ENCODE measurements around the gene CCDC191.

The CCDC191 gene

DNA sequence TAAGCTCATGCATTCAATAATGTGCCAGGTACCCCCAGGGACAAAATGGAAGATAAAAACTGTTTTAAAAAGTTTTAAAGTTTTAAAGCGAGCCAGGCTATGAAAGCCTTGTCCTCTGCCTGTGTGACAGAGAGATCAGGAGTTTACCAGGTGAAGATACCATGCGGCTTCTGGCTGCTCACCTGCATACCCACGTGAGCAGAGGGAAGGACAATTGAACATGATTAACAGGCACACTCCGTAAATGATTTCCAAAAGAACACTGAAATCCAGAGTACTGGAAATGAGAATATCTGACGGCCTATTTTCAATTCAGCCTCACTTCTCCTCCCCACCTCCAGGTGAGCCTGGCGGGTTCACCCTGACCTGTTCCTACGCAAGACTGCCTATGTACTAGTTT, 42.1 kb downstream of the CCDC191 start:
- no peak overlapping the region for H3K27ac ChIP-seq
- no peak for TF ChIP-seq ZFX (IDR thresholded peaks at IDR 0.05; ENCODE audit: borderline replicate concordance)
- no peak for TF ChIP-seq CTCF (IDR thresholded peaks at IDR 0.05)

GRCh38 chr3:114011059-114011797, 45.1 kb downstream of the CCDC191 start:
- TF ChIP-seq CTCF (IDR thresholded peaks at IDR 0.05) (no peak), ZFX (IDR thresholded peaks at IDR 0.05; ENCODE audit: borderline replicate concordance) (no peak)
- H3K27ac ChIP-seq = no peak overlapping the region

- TF ChIP-seq CTCF (IDR thresholded peaks at IDR 0.05) (no peak), ZFX (IDR thresholded peaks at IDR 0.05; ENCODE audit: borderline replicate concordance) (no peak)
- H3K27ac ChIP-seq = no peak overlapping the region
Measured at GRCh38 chr3:114005481-114005880, 50.8 kb downstream of the CCDC191 start.

DNA sequence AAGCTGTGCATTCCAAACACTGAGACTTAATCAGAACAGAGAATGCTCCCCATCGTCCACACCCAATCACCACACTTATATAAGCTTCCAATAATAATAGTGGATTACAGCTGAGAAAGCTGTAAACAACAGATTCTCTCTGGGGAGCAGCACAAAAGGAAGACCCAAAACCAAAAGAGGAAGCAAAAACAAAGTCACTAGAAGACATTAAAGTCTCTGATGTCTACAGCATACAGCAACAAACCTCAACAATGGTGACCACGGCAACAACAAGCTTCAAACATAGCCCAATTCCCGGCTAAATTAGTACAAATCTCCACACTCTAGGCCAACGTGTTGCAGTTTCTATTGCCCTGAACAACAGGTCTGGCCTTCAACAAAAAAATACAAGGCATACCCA, 70.8 kb downstream of the CCDC191 start:
- no peak overlapping the region for H3K27ac ChIP-seq
- no peak for TF ChIP-seq ZFX (IDR thresholded peaks at IDR 0.05; ENCODE audit: borderline replicate concordance)
- no peak for TF ChIP-seq CTCF (IDR thresholded peaks at IDR 0.05)

GRCh38 chr3:113983544-113983943, 72.8 kb downstream of the CCDC191 start:
- H3K27ac ChIP-seq = no peak overlapping the region
- TF ChIP-seq CTCF (IDR thresholded peaks at IDR 0.05) (no peak), ZFX (IDR thresholded peaks at IDR 0.05; ENCODE audit: borderline replicate concordance) (no peak)

DNA sequence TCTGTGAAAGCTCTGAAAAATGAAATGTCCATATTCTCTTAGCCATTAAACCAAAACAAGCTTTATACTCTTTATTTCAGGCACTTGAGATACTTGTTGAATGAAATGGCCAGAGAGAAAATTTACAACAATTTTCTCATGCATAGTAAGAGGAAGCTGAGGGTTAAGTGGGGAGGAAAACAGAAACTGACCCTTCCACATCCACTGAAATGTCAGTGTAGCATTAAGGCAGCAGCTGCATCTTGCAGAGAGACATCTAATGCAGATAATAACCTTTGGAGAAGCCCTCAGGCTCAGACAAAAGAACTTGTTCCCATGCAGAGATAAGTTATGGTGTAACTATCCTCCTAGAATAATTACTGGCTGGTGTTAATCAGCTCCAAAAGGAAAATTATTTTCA, 74.5 kb downstream of the CCDC191 start:
- TF ChIP-seq ZFX (IDR thresholded peaks at IDR 0.05; ENCODE audit: borderline replicate concordance) (no peak), CTCF (IDR thresholded peaks at IDR 0.05) (no peak)
- H3K27ac ChIP-seq = no peak overlapping the region

GRCh38 chr3:113979916-113980315, 76.4 kb downstream of the CCDC191 start:
- no peak overlapping the region for H3K27ac ChIP-seq
- TF ChIP-seq ZFX (IDR thresholded peaks at IDR 0.05; ENCODE audit: borderline replicate concordance) (no peak), CTCF (IDR thresholded peaks at IDR 0.05) (no peak)

Data from 22Rv1 (cell line).